Measurements from ENCODE around the gene SLC43A1. TPM values are rescaled to one million over a fixed set of nuclear protein-coding genes. Genes with fewer than 3 reads are reported as not detected.

Gene SLC43A1
- total RNA-seq, 2 experiments from 2014 or later, result 32.1 to 34.0 TPM

- Mint-ChIP-seq H3K4me3 (no peak overlapping the region), H3K36me3 (ENCODE audit: low read depth) (peaks cover 23% of the 10 kb centered on the region), H3K4me1 (ENCODE audit: low read depth) (peaks cover 3% of the 10 kb centered on the region), H3K9me3 (no peaks in the 10 kb centered on the region), H3K27me3 (no peaks in the 10 kb centered on the region), H3K27ac (no peak overlapping the region)
- intact Hi-C loops (cut with micrococcal nuclease), result no loop called here
- ChIA-PET CTCF (interaction anchor here (0.9 to 4.7 kb wide), 11 partner anchors 9 to 45 kb away, joined by 3 to 28 read pairs (median 5); partner anchors contain the start of gene SLC43A1), POLR2A (interaction anchor here (0.8 to 1.3 kb wide), 5 partner anchors 9 to 28 kb away, joined by 3 to 4 read pairs (median 3); partner anchors contain the start of genes SLC43A1 and TIMM10)
- no peak for ATAC-seq
- DNase-seq, result no peak
- no peak for TF ChIP-seq CTCF (IDR thresholded peaks at IDR 0.05)
Measured at GRCh38 chr11:57502376-57502775, 13.1 kb downstream of the SLC43A1 start.

DNA sequence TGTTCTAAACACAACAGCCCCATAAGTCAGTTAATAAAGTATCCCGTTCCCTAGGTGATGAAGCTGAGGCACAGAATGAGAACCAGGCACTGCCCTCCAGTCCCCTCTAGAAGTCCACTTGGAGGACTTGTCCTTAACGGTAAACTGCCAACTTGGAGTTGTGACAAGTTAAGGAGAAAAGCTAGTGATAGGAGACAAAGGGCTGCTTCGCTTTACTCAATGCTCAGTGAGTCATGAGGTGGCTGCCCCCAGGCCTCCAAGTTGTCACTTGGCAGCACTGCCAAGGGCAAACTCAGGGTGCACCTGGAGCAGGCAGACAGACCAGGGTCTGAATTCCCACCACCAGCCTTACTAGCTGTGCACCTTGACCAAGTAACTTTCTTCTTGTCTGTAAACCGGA is 13.5 kb downstream of the SLC43A1 start:
- intact Hi-C loops (cut with micrococcal nuclease), result no loop called here
- TF ChIP-seq CTCF (IDR thresholded peaks at IDR 0.05), result no peak
- peaks cover 3% of the 10 kb centered on the region for H3K4me1 Mint-ChIP-seq (ENCODE audit: low read depth)
- POLR2A ChIA-PET, result interaction anchor here (0.8 to 1.3 kb wide), 5 partner anchors 9 to 29 kb away, joined by 3 to 4 read pairs (median 3); partner anchors contain the start of genes SLC43A1 and TIMM10
- CTCF ChIA-PET, result interaction anchor here (0.9 to 4.7 kb wide), 12 partner anchors 9 to 156 kb away, joined by 3 to 28 read pairs (median 5); partner anchors contain the start of gene SLC43A1
- no peak overlapping the region for H3K4me3 Mint-ChIP-seq
- ATAC-seq, result no peak
- H3K9me3 Mint-ChIP-seq, result no peaks in the 10 kb centered on the region
- peaks cover 24% of the 10 kb centered on the region for H3K36me3 Mint-ChIP-seq (ENCODE audit: low read depth)
- DNase-seq, result no peak
- no peak overlapping the region for H3K27ac Mint-ChIP-seq
- no peaks in the 10 kb centered on the region for H3K27me3 Mint-ChIP-seq

DNA sequence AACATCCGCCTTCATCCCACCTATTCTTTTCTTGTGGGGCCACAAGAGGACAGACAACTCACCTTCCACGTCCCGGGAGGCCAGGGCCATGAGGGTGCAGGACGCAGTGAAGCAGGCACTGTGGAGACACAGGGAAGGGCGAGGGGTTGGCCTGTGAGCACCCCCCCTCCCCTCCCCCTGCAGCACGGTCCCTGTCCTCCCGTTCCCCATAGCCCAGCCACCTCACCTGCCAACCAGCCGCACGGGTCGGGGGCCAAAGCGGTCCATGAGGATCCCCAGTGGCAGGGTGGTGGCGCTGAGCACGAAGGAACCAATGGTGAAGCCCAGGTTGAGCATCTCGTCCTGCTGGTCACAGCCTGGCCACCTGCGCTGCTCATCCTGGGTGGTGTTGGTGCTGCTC is 14.6 kb downstream of the SLC43A1 start:
- peaks cover 3% of the 10 kb centered on the region for H3K4me1 Mint-ChIP-seq (ENCODE audit: low read depth)
- ATAC-seq, result no peak
- DNase-seq, result no peak
- no peaks in the 10 kb centered on the region for H3K27me3 Mint-ChIP-seq
- peaks cover 26% of the 10 kb centered on the region for H3K36me3 Mint-ChIP-seq (ENCODE audit: low read depth)
- intact Hi-C loops (cut with micrococcal nuclease), result no loop called here
- TF ChIP-seq CTCF (IDR thresholded peaks at IDR 0.05), result no peak
- H3K4me3 Mint-ChIP-seq, result no peak overlapping the region
- CTCF ChIA-PET, result interaction anchor here (1.2 to 4.7 kb wide), 6 partner anchors 8 to 155 kb away, joined by 3 to 28 read pairs (median 10); no protein-coding TSS in a partner anchor
- POLR2A ChIA-PET, result interaction anchor here (0.7 to 1.3 kb wide), 2 partner anchors 30 to 53 kb away, joined by 3 read pairs; partner anchors contain the start of gene TIMM10
- no peak overlapping the region for H3K27ac Mint-ChIP-seq
- no peaks in the 10 kb centered on the region for H3K9me3 Mint-ChIP-seq

DNA sequence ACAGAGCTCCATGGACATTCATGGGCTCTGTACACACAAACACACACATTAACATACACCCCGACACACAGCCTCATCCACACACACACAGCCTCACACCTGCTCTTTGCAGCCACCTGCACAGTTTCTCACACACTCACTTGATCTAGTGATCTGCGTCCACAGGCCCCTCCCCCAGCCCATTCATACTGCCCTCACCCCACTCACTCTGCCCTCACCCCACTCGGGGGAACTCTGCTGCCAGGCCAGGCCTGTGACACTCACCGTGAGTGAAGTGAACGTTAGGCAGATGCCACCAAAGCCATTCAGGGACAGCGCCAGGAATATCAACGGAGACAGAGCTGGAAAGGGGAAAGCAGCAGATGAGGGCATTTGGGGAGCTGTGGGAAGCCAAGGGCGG is 15.0 kb downstream of the SLC43A1 start:
- TF ChIP-seq CTCF (IDR thresholded peaks at IDR 0.05), result no peak
- no peaks in the 10 kb centered on the region for H3K27me3 Mint-ChIP-seq
- ChIA-PET POLR2A (interaction anchor here (0.7 to 1.8 kb wide), 2 partner anchors 14 to 53 kb away, joined by 3 to 5 read pairs; no protein-coding TSS in a partner anchor), CTCF (interaction anchor here (0.9 to 4.7 kb wide), 3 partner anchors 13 to 43 kb away, joined by 3 to 25 read pairs (median 12); no protein-coding TSS in a partner anchor)
- H3K4me1 Mint-ChIP-seq (ENCODE audit: low read depth), result peaks cover 3% of the 10 kb centered on the region
- H3K9me3 Mint-ChIP-seq, result no peaks in the 10 kb centered on the region
- no peak overlapping the region for H3K4me3 Mint-ChIP-seq
- ATAC-seq, result no peak
- no peak for DNase-seq
- peak overlapping the region; percentile 2 for H3K27ac Mint-ChIP-seq
- peaks cover 30% of the 10 kb centered on the region for H3K36me3 Mint-ChIP-seq (ENCODE audit: low read depth)
- intact Hi-C loops (cut with micrococcal nuclease), result no loop called here

GRCh38 chr11:57499983-57500461 is 15.5 kb downstream of the SLC43A1 start:
- Mint-ChIP-seq H3K36me3 (ENCODE audit: low read depth) (peaks cover 30% of the 10 kb centered on the region), H3K4me1 (ENCODE audit: low read depth) (peaks cover 3% of the 10 kb centered on the region), H3K27me3 (no peaks in the 10 kb centered on the region), H3K27ac (peak overlapping the region; percentile 2), H3K9me3 (no peaks in the 10 kb centered on the region), H3K4me3 (no peak overlapping the region)
- CTCF ChIA-PET, result interaction anchor here (0.9 to 4.7 kb wide), 3 partner anchors 14 to 42 kb away, joined by 3 to 25 read pairs (median 12); no protein-coding TSS in a partner anchor
- ATAC-seq, result no peak
- no peak for TF ChIP-seq CTCF (IDR thresholded peaks at IDR 0.05)
- POLR2A ChIA-PET, result interaction anchor here (1.8 kb wide), 1 partner anchor 14 kb away, joined by 5 read pairs; no protein-coding TSS in a partner anchor
- intact Hi-C loops (cut with micrococcal nuclease), result no loop called here
- no peak for DNase-seq

Data from activated CD8-positive, alpha-beta T cell treated with anti-CD3 and anti-CD28 coated beads for 36 hours (primary cell).